Measurements from ENCODE around the gene FOXP1.
A peak's percentile ranks its signal among the peaks of the same experiment; 100 is the strongest.
"Not testable (repeated sequence)": the region's sequence is repeated elsewhere in the genome, so short reads cannot be mapped to it uniquely, and the experiment has no call there.

The FOXP1 gene

GRCh38 chr3:71360764-71361163 is 222.8 kb downstream of the FOXP1 start:
- DNase-seq: no peak

- no peak for DNase-seq
These were observed 223.3 kb downstream of the FOXP1 start for GRCh38 chr3:71360180-71360579.

GRCh38 chr3:71358243-71358642 is 225.3 kb downstream of the FOXP1 start:
- DNase-seq: no peak

GRCh38 chr3:71356265-71356664 is 227.3 kb downstream of the FOXP1 start:
- DNase-seq: no peak

- no peak for DNase-seq
These were observed 227.7 kb downstream of the FOXP1 start for GRCh38 chr3:71355862-71356261.

GRCh38 chr3:71355037-71355436 is 228.5 kb downstream of the FOXP1 start:
- DNase-seq: no peak

- no peak for DNase-seq
These were observed 232.0 kb downstream of the FOXP1 start for GRCh38 chr3:71351403-71352149.

GRCh38 chr3:71350998-71351397 is 232.5 kb downstream of the FOXP1 start:
- DNase-seq: no peak

GRCh38 chr3:71348831-71349230 is 234.7 kb downstream of the FOXP1 start:
- no peak for DNase-seq

- DNase-seq: no peak
These were observed 235.4 kb downstream of the FOXP1 start for GRCh38 chr3:71348001-71348632.

- no peak for DNase-seq
These were observed 237.5 kb downstream of the FOXP1 start for GRCh38 chr3:71346061-71346460.

- DNase-seq: peak in 1 of 2 experiments; percentile 21
These were observed 238.0 kb downstream of the FOXP1 start for GRCh38 chr3:71345429-71346040.

GRCh38 chr3:71341721-71342120 is 241.8 kb downstream of the FOXP1 start:
- no peak for DNase-seq

GRCh38 chr3:71339049-71339448 is 244.5 kb downstream of the FOXP1 start:
- DNase-seq: no peak

GRCh38 chr3:71332813-71333212 is 250.7 kb downstream of the FOXP1 start:
- no peak for DNase-seq

GRCh38 chr3:71330909-71331308 is 252.6 kb downstream of the FOXP1 start:
- no peak for DNase-seq

- no peak for DNase-seq
These were observed 253.0 kb downstream of the FOXP1 start for GRCh38 chr3:71330505-71330904.

- no peak for DNase-seq
These were observed 253.7 kb downstream of the FOXP1 start for GRCh38 chr3:71329817-71330216.

GRCh38 chr3:71328926-71329325 is 254.6 kb downstream of the FOXP1 start:
- no peak for DNase-seq

- no peak for DNase-seq
These were observed 255.6 kb downstream of the FOXP1 start for GRCh38 chr3:71327936-71328335.

- DNase-seq: no peak
These were observed 257.8 kb downstream of the FOXP1 start for GRCh38 chr3:71325715-71326114.

- DNase-seq: not testable (repeated sequence)
These were observed 259.3 kb downstream of the FOXP1 start for GRCh38 chr3:71324224-71324623.

GRCh38 chr3:71323558-71323957 is 260.0 kb downstream of the FOXP1 start:
- DNase-seq: no peak

GRCh38 chr3:71322154-71322553 is 261.4 kb downstream of the FOXP1 start:
- DNase-seq: peak in 1 of 2 experiments; percentile 23
